Colonic mucosa (tissue), 4 donors: ENCODE results near the gene CALML6. TPM values are rescaled to one million over a fixed set of nuclear protein-coding genes. Genes with fewer than 3 reads are reported as not detected.

Experiments used
- DNase-seq: peaks from one replicate; pipeline ENCODE4 v3.0.0-alpha.2; 2020
- H3K27ac ChIP-seq: fragments of 200-600 bp; one replicate; pipeline ENCODE4 v1.8.0; 2021
- H3K27me3 ChIP-seq: fragments of 200-600 bp; one replicate; pipeline ENCODE4 v1.8.0; 2021
- H3K36me3 ChIP-seq: fragments of 200-600 bp; one replicate; pipeline ENCODE4 v1.8.0; 2021
- H3K4me1 ChIP-seq: fragments of 200-600 bp; one replicate; pipeline ENCODE4 v1.8.0; 2021; ENCODE audit warnings: mild to moderate bottlenecking
- H3K4me3 ChIP-seq: fragments of 200-600 bp; one replicate; pipeline ENCODE4 v1.8.0; 2021
- H3K9ac ChIP-seq, 2 donors: one replicate each; pipeline ENCODE4 v1.7.0; 2013; ENCODE audit warnings: control low read depth in 2 of 2, low read depth in 2 of 2, low read length in 2 of 2
- H3K9me3 ChIP-seq: fragments of 200-600 bp; one replicate; pipeline ENCODE4 v1.8.0; 2021
- CTCF ChIP-seq: fragments of 200-600 bp; IDR thresholded peaks from one replicate; pipeline ENCODE4 v1.8.0; 2022; ENCODE audit warnings: antibody characterized with exemption, mild to moderate bottlenecking
- intact Hi-C: fragments of 100-400 bp; cut with DNase I; formaldehyde crosslinking; loops from one replicate; pipeline ENCODE4 v1.14.1; 2022
- total RNA-seq, 2 donors: library from RNA; stranded (reverse); fragmentation: NEBNext Ultra II Directional in 1 of 2; extraction: Animal tissue kit (Norgen Biotek cat#: 25700) in 1 of 2; gene quantifications; one replicate each; pipeline ENCODE4 v1.2.1, GENCODE V29; 2021
- donor health status: healthy.
- donor health status: DM: no; HTN: no; CAD: no.
- donor health status: DM: no; HTN: no; CAD: no.

CALML6 gene
- total RNA-seq, 2 donors from 2014 or later = 0.17 TPM; not detected in 1

GRCh38 chr1:1910651-1911331, 4.3 kb upstream of the CALML6 start:
- peaks cover 4% of the 10 kb centered on the region for H3K4me1 ChIP-seq
- no peak for TF ChIP-seq CTCF

DNA sequence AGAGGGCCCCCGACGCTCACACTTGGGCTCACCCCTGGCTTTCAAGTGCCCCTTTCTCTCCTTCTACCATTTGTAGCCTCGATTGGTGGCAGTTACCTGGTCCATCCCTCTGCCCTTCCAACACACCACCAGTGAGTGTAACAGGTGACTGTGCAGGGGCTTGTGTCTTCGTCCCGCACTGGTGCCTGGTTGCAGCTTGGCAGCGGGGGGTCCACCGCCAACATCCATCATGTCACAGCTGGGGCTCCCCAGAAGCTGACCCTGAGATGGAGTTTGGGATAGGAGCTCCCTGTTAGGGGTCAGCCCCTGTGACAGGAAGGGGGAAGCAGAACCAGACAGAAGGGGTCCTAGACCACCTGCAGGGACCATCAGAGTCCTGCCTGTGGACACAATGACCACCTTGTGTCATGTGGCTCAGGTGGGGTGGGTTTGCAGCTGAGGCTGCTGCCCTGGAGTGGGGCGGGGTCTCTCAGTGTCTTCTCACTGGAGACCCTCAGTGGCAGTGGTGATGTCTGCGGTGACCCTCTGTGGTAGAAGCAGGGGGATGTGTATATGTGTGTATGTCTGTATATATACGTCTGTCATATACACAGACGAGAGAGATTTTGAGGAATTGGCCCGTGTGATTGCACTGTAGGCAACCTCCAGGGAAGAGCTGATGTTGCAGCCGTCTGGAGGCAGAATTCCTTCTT, 3.6 kb upstream of the CALML6 start:
- H3K36me3 ChIP-seq = no peaks in the 10 kb centered on the region
- H3K27me3 ChIP-seq = no peaks in the 10 kb centered on the region
- DNase-seq = no peak
- H3K9me3 ChIP-seq = no peaks in the 10 kb centered on the region
- no peak for TF ChIP-seq CTCF
- H3K27ac ChIP-seq = no peak overlapping the region
- intact Hi-C loops = no loop called here
- peaks cover 4% of the 10 kb centered on the region for H3K4me1 ChIP-seq
- H3K4me3 ChIP-seq = no peak overlapping the region
- H3K9ac ChIP-seq = no peak overlapping the region

More at GRCh38 chr1:1910651-1911331, 4.3 kb upstream of the CALML6 start:
- DNase-seq = peak; percentile 25
- Histone ChIP-seq H3K9me3 (no peaks in the 10 kb centered on the region), H3K9ac (no peak overlapping the region), H3K36me3 (no peaks in the 10 kb centered on the region), H3K27ac (no peak overlapping the region), H3K27me3 (no peaks in the 10 kb centered on the region), H3K4me3 (no peak overlapping the region)
- intact Hi-C loops = no loop called here

- H3K36me3 ChIP-seq = no peaks in the 10 kb centered on the region
- no peak overlapping the region for H3K9ac ChIP-seq
- TF ChIP-seq CTCF = no peak
- H3K4me3 ChIP-seq = no peak overlapping the region
- H3K27me3 ChIP-seq = no peaks in the 10 kb centered on the region
- H3K9me3 ChIP-seq = no peaks in the 10 kb centered on the region
- intact Hi-C loops = no loop called here
- no peak for DNase-seq
- no peak overlapping the region for H3K27ac ChIP-seq
- H3K4me1 ChIP-seq = peaks cover 10% of the 10 kb centered on the region
Observed at GRCh38 chr1:1914101-1914970, 724 bp upstream of the CALML6 start.

GRCh38 chr1:1915911-1916840, 1.1 kb downstream of the CALML6 start:
- Histone ChIP-seq H3K27me3 (no peaks in the 10 kb centered on the region), H3K27ac (no peak overlapping the region), H3K4me3 (no peak overlapping the region), H3K4me1 (peaks cover 15% of the 10 kb centered on the region), H3K36me3 (no peaks in the 10 kb centered on the region), H3K9me3 (no peaks in the 10 kb centered on the region), H3K9ac (no peak overlapping the region)
- intact Hi-C loops = no loop called here
- no peak for TF ChIP-seq CTCF
- DNase-seq = peak; percentile 57
